K562 (cell line): Measurements from ENCODE around the gene HCRT. TPM values are rescaled to one million over a fixed set of nuclear protein-coding genes. Genes with fewer than 3 reads are reported as not detected.

Experiments
- ATAC-seq: fragments of 200-7000 bp; cut with Tn5 transposase; 3 replicates; pipeline ENCODE4 v1.9.1; 2020; ENCODE audit warnings: moderate library complexity
- BruUV-seq: library from RNA; stranded (reverse); fragments of 400-500 nt; replicated peaks from 2 replicates; lab custom pipeline; 2021; lab: Mats Ljungman, UMichigan
- CTCF ChIA-PET: fragments of 300-600 bp; formaldehyde crosslinking; extraction: SDS; loops from one replicate; lab custom pipeline; 2021; ENCODE audit warnings: low intra/inter-chr PET ratio; lab: Yijun Ruan, JAX
- POLR2A ChIA-PET: fragments of 300-600, 350-650 bp; sonication (Branson Sonifier 250); formaldehyde crosslinking; extraction: SDS; loops from one replicate; lab custom pipeline; 2021; ENCODE audit warnings: antibody characterized with exemption, inconsistent platforms; lab: Yijun Ruan, JAX
- DNase-seq, 4 experiments: peaks; one replicate each; pipeline versions ENCODE4 v3.0.0 to v3.0.0-alpha.2; 2011 to 2018; ENCODE audit warnings: low spot score in 3 of 4, mixed read lengths in 3 of 4; ENCODE audit errors: extremely low read depth in 1 of 4
- FAIRE-seq: peaks from 2 replicates; lab custom pipeline; 2011; peaks lifted over from hg19 to GRCh38; lab: Jason Lieb, UNC
- H2AFZ ChIP-seq: 2 replicates; pipeline ENCODE4 v1.6.0; 2011; ENCODE audit warnings: low read depth, low read length, control low read depth, inconsistent platforms
- H3K27ac ChIP-seq: fragments of 200-600 bp; 3 replicates; pipeline ENCODE4 v1.8.0; 2011; ENCODE audit warnings: low read depth, mild to moderate bottlenecking, control low read depth, inconsistent platforms, low read length, moderate library complexity, mixed read lengths; ENCODE audit errors: extremely low read depth
- H3K27me3 ChIP-seq, 2 experiments: fragments of 300-600 bp in 1 of 2; 2 replicates in 1 of 2; 3 replicates in 1 of 2; pipeline versions ENCODE4 v1.6.0 to v1.8.0; 2011; ENCODE audit warnings: inconsistent platforms in 2 of 2, low read length in 2 of 2, mild to moderate bottlenecking in 1 of 2, mixed read lengths in 1 of 2, moderate library complexity in 1 of 2; ENCODE audit not compliant: control insufficient read depth in 2 of 2, insufficient read depth in 2 of 2
- H3K36me3 ChIP-seq: fragments of 300-600 bp; 3 replicates; pipeline ENCODE4 v1.8.0; 2011; ENCODE audit warnings: mild to moderate bottlenecking, low read length, inconsistent platforms; ENCODE audit not compliant: control insufficient read depth, insufficient read depth
- H3K4me1 ChIP-seq, 2 experiments: fragments of 200-600 bp in 1 of 2; replicated peaks in 1 of 2; 2 replicates in 1 of 2; 3 replicates in 1 of 2; pipeline versions ENCODE4 v1.5.1 to v1.8.0; 2011; ENCODE audit warnings: inconsistent platforms in 2 of 2, low read length in 2 of 2, mild to moderate bottlenecking in 1 of 2, mixed read lengths in 1 of 2, moderate library complexity in 1 of 2; ENCODE audit not compliant: control insufficient read depth in 2 of 2, insufficient read depth in 2 of 2
- H3K4me2 ChIP-seq: 2 replicates; pipeline ENCODE4 v1.6.1; 2011; ENCODE audit warnings: low read length, control low read depth, inconsistent platforms, mixed read lengths; ENCODE audit not compliant: insufficient read depth
- H3K4me3 ChIP-seq: fragments of 200-600 bp; sonication (generic), shearing (Covaris generic); 2 replicates; pipeline ENCODE4 v1.5.1; 2016; ENCODE audit warnings: control low read depth, inconsistent platforms
- H3K79me2 ChIP-seq: fragments of 200-600 bp; 3 replicates; pipeline ENCODE4 v1.8.0; 2011; ENCODE audit warnings: low read length, inconsistent platforms; ENCODE audit not compliant: control insufficient read depth, insufficient read depth
- H3K9ac ChIP-seq, 2 experiments: 2 replicates each; pipeline versions ENCODE4 v1.6.0 to v1.6.1; 2011; ENCODE audit warnings: low read depth in 2 of 2, low read length in 2 of 2, control low read depth in 1 of 2, inconsistent platforms in 1 of 2, mild to moderate bottlenecking in 1 of 2, mixed read lengths in 1 of 2; ENCODE audit not compliant: insufficient read depth in 1 of 2
- H3K9me1 ChIP-seq: one replicate; pipeline ENCODE4 v1.6.0; 2011; ENCODE audit warnings: inconsistent platforms, mild to moderate bottlenecking, low read length, moderate library complexity; ENCODE audit not compliant: control insufficient read depth, insufficient read depth
- H3K9me3 ChIP-seq: replicated peaks from 2 replicates; pipeline ENCODE4 v1.5.1; 2011; ENCODE audit warnings: low read depth, low read length, inconsistent platforms; ENCODE audit not compliant: control insufficient read depth, insufficient read depth
- H4K20me1 ChIP-seq: replicated peaks from 2 replicates; pipeline ENCODE4 v1.6.1; 2011; ENCODE audit warnings: low read length, inconsistent platforms, mixed read lengths; ENCODE audit not compliant: control insufficient read depth, insufficient read depth
- CREM ChIP-seq: IDR thresholded peaks from 2 replicates; pipeline ENCODE4 v1.6.1; 2014; ENCODE audit warnings: antibody characterized with exemption, low read depth
- DPF2 ChIP-seq: fragments of 450-650 bp; IDR thresholded peaks from 2 replicates; pipeline ENCODE4 v1.6.1; 2016
- HLTF ChIP-seq: fragments of 450-650 bp; IDR thresholded peaks from 2 replicates; pipeline ENCODE4 v1.6.1; 2016
- ILF3 ChIP-seq: fragments of 450-650 bp; IDR thresholded peaks from 2 replicates; pipeline ENCODE4 v1.6.1; 2018; ENCODE audit warnings: antibody characterized with exemption, mild to moderate bottlenecking, moderate library complexity, borderline replicate concordance
- KLF10 ChIP-seq: fragments of 250-450 bp; sonication (Bioruptor Pico); IDR thresholded peaks from 2 replicates; pipeline ENCODE4 v1.6.1; 2021; ENCODE audit warnings: matching md5 sums
- SMARCA5 ChIP-seq: fragments of 450-650 bp; IDR thresholded peaks from 2 replicates; pipeline ENCODE4 v1.6.1; 2016
- SOX6 ChIP-seq: fragments of 450-650 bp; IDR thresholded peaks from 2 replicates; pipeline ENCODE4 v1.6.1; 2014; ENCODE audit warnings: mild to moderate bottlenecking
- SP2 ChIP-seq: IDR thresholded peaks from 2 replicates; pipeline ENCODE4 v1.6.1; 2011; ENCODE audit warnings: mild to moderate bottlenecking, low read depth, low read length, moderate library complexity; ENCODE audit not compliant: poor library complexity, severe bottlenecking; ENCODE audit errors: extremely low read depth
- U2AF2 ChIP-seq: fragments of 200-400 bp; formaldehyde crosslinking; optimal IDR thresholded peaks from 2 replicates; pipeline ENCODE3; 2017; ENCODE audit warnings: low read depth, mild to moderate bottlenecking, low read length
- ZBED1 ChIP-seq: IDR thresholded peaks from 2 replicates; pipeline ENCODE4 v1.6.1; 2014
- ZNF695 ChIP-seq: fragments of 450-650 bp; formaldehyde crosslinking; IDR thresholded peaks from 2 replicates; pipeline ENCODE4 v1.4.0; 2020; ENCODE audit warnings: mild to moderate bottlenecking, moderate library complexity
- WGBS: fragments of 100-300 bp; shearing (Covaris generic); methylation state at CpG from one replicate; pipeline ENCODE4 v1.1.6; 2016; ENCODE audit warnings: low coverage, mixed read lengths; ENCODE audit not compliant: insufficient coverage; ENCODE audit errors: missing lambda C conversion rate; 5-methylcytosine and 5-hydroxymethylcytosine counted together
- in situ Hi-C: fragments of 300-500 bp; cut with MboI; formaldehyde crosslinking; loops from 4 replicates; pipeline ENCODE4 v1.15.0; 2018; ENCODE audit warnings: inconsistent platforms, mixed read lengths
- intact Hi-C: fragments of 100-400 bp; cut with micrococcal nuclease; formaldehyde crosslinking; loops from 2 replicates; pipeline ENCODE4 v1.14.2; 2022
- polyA plus RNA-seq, 8 experiments: library from polyadenylated mRNA; depleted of rRNA in 4 of 8; stranded (reverse) in 5 of 8; unstranded in 3 of 8; fragments of >200 nt; fragmentation: Nextera tagmentation in 2 of 8; fragmentation: Illumina TruSeq in 1 of 8; extraction: Ambion mirVana in 2 of 8; extraction: Trizol in 1 of 8; gene quantifications; 2 replicates each; pipeline versions ENCODE4 v1.2.1 to v1.2.3, GENCODE V29; 2011 to 2014; ENCODE audit warnings: inconsistent platforms in 1 of 8, missing spikeins in 1 of 8
- total RNA-seq, 7 experiments: library from RNA; depleted of rRNA in 6 of 7; stranded (reverse); fragments of >200 nt in 6 of 7; fragmentation: Illumina TruSeq in 2 of 7; extraction: Trizol in 2 of 7; gene quantifications; 2 replicates each; pipeline versions ENCODE4 v1.2.1 to v1.2.3, GENCODE V29; 2011 to 2021; ENCODE audit warnings: low replicate concordance in 1 of 7
- TF ChIP-seq, protein P1 (sequence below): fragments of 200-800 bp; sonication (Bioruptor generic); IDR thresholded peaks from 2 replicates; pipeline ENCODE4 v1.6.1; 2016; ENCODE audit warnings: missing genetic modification characterization, missing compliant biosample characterization
- TF ChIP-seq, protein P2 (sequence below): fragments of 250-450 bp; sonication (Bioruptor Pico); IDR thresholded peaks from 2 replicates; pipeline ENCODE4 v1.8.0; 2022; ENCODE audit warnings: moderate library complexity, mild to moderate bottlenecking, inconsistent platforms
- TF ChIP-seq, protein P3 (sequence below): IDR thresholded peaks from 2 replicates; pipeline ENCODE4 v1.6.1; 2016; ENCODE audit warnings: missing genetic modification characterization, missing compliant biosample characterization

The HCRT gene
- total and polyA plus RNA-seq, 9 of the 15 experiments (the other 6 are each of a cell fraction or from before 2014, with no cell fraction given): not detected

DNA sequence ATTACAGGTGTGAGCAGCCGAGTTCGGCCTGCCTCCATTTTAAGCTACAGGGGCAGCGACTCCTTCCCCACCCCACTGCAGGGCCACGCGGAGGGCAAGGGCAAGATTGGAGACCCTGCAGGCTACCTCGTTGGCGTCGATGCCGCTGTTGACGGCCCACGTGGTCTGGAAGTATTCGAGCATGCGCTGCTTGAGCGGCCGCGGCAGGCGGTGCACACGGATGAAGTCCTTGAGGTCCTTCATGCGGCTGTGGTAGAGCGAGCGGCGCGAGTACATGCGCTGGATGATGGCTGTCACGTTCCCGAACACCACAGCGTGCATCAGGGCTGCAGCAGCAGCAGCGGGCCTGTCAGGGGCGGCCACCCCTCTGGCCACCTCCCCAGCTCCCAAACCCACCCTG is 15.9 kb downstream of the HCRT start:
- H2AFZ ChIP-seq: no peak overlapping the region
- no peak overlapping the region for H3K27ac ChIP-seq
- no peak for FAIRE-seq
- no peaks in the 10 kb centered on the region for H4K20me1 ChIP-seq
- intact Hi-C loops (no loop called here), in situ Hi-C loops (no loop called here)
- H3K79me2 ChIP-seq: no peaks in the 10 kb centered on the region
- POLR2A ChIA-PET: no interaction called here
- no peaks in the 10 kb centered on the region for H3K9me1 ChIP-seq
- no peak overlapping the region for H3K4me3 ChIP-seq
- peak overlapping the region in 1 of 2 experiments; percentile 33; a peak in 1 of 4 replicates for H3K9ac ChIP-seq
- H3K27me3 ChIP-seq: no peaks in the 10 kb centered on the region
- no peak overlapping the region for H3K4me2 ChIP-seq
- TF ChIP-seq ZNF695 (CRISPR knock-in tag): no peak
- no peak for TF ChIP-seq KLF10
- TF ChIP-seq, protein P1, sequence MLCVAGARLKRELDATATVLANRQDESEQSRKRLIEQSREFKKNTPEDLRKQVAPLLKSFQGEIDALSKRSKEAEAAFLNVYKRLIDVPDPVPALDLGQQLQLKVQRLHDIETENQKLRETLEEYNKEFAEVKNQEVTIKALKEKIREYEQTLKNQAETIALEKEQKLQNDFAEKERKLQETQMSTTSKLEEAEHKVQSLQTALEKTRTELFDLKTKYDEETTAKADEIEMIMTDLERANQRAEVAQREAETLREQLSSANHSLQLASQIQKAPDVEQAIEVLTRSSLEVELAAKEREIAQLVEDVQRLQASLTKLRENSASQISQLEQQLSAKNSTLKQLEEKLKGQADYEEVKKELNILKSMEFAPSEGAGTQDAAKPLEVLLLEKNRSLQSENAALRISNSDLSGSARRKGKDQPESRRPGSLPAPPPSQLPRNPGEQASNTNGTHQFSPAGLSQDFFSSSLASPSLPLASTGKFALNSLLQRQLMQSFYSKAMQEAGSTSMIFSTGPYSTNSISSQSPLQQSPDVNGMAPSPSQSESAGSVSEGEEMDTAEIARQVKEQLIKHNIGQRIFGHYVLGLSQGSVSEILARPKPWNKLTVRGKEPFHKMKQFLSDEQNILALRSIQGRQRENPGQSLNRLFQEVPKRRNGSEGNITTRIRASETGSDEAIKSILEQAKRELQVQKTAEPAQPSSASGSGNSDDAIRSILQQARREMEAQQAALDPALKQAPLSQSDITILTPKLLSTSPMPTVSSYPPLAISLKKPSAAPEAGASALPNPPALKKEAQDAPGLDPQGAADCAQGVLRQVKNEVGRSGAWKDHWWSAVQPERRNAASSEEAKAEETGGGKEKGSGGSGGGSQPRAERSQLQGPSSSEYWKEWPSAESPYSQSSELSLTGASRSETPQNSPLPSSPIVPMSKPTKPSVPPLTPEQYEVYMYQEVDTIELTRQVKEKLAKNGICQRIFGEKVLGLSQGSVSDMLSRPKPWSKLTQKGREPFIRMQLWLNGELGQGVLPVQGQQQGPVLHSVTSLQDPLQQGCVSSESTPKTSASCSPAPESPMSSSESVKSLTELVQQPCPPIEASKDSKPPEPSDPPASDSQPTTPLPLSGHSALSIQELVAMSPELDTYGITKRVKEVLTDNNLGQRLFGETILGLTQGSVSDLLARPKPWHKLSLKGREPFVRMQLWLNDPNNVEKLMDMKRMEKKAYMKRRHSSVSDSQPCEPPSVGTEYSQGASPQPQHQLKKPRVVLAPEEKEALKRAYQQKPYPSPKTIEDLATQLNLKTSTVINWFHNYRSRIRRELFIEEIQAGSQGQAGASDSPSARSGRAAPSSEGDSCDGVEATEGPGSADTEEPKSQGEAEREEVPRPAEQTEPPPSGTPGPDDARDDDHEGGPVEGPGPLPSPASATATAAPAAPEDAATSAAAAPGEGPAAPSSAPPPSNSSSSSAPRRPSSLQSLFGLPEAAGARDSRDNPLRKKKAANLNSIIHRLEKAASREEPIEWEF: no peak
- no peak for TF ChIP-seq CREM
- TF ChIP-seq ILF3: no peak
- TF ChIP-seq DPF2: no peak
- no peak for TF ChIP-seq HLTF
- TF ChIP-seq SP2: no peak
- TF ChIP-seq ZBED1: no peak
- no peak for TF ChIP-seq SOX6
- TF ChIP-seq, protein P2, sequence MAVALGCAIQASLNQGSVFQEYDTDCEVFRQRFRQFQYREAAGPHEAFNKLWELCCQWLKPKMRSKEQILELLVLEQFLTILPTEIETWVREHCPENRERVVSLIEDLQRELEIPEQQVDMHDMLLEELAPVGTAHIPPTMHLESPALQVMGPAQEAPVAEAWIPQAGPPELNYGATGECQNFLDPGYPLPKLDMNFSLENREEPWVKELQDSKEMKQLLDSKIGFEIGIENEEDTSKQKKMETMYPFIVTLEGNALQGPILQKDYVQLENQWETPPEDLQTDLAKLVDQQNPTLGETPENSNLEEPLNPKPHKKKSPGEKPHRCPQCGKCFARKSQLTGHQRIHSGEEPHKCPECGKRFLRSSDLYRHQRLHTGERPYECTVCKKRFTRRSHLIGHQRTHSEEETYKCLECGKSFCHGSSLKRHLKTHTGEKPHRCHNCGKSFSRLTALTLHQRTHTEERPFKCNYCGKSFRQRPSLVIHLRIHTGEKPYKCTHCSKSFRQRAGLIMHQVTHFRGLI (CRISPR knock-in tag): no peak
- TF ChIP-seq SMARCA5: no peak
- TF ChIP-seq, protein P3, sequence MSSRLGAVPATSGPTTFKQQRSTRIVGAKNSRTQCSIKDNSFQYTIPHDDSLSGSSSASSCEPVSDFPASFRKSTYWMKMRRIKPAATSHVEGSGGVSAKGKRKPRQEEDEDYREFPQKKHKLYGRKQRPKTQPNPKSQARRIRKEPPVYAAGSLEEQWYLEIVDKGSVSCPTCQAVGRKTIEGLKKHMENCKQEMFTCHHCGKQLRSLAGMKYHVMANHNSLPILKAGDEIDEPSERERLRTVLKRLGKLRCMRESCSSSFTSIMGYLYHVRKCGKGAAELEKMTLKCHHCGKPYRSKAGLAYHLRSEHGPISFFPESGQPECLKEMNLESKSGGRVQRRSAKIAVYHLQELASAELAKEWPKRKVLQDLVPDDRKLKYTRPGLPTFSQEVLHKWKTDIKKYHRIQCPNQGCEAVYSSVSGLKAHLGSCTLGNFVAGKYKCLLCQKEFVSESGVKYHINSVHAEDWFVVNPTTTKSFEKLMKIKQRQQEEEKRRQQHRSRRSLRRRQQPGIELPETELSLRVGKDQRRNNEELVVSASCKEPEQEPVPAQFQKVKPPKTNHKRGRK (tag): no peak
- no peak for TF ChIP-seq U2AF2
- peaks cover 0 to 19% of the 10 kb centered on the region in 2 experiments; a peak in 2 of 5 replicates for H3K4me1 ChIP-seq
- ATAC-seq: no peak
- no peak for DNase-seq
- WGBS: 74% methylated on average over 17 of the region's 29 CpGs
- no peaks in the 10 kb centered on the region for H3K36me3 ChIP-seq
- no peaks in the 10 kb centered on the region for H3K9me3 ChIP-seq
- CTCF ChIA-PET: no interaction called here
- no TSS peak for BruUV-seq
